B cell (primary cell): ENCODE results near the gene ERVV-1. TPM values are rescaled to one million over a fixed set of nuclear protein-coding genes. Genes with fewer than 3 reads are reported as not detected.

ENCODE experiments used
- ATAC-seq: fragments of 200-7000 bp; cut with Tn5 transposase; one replicate; pipeline ENCODE4 v1.10.0; 2021; ENCODE audit warnings: low read depth, mild to moderate bottlenecking, moderate number of reproducible peaks, moderate library complexity
- CTCF ChIA-PET: fragments of 350-600 bp; sonication (Branson Sonifier 250); formaldehyde crosslinking; loops from one replicate; lab custom pipeline; 2021; ENCODE audit warnings: antibody characterized with exemption, inconsistent platforms; lab: Charles Lee
- POLR2A ChIA-PET: fragments of 350-600 bp; sonication (Branson Sonifier 250); formaldehyde crosslinking; loops from one replicate; lab custom pipeline; 2021; ENCODE audit warnings: antibody characterized with exemption; lab: Charles Lee
- DNase-seq: peaks from one replicate; pipeline ENCODE4 v3.0.0; 2013
- H2AFZ ChIP-seq: 2 replicates; pipeline ENCODE4 v1.6.1; 2012; ENCODE audit warnings: mild to moderate bottlenecking, low read depth, low read length; ENCODE audit not compliant: insufficient read depth, poor library complexity, severe bottlenecking
- H3K27ac ChIP-seq, 2 donors: 1 replicate in 1 of 2; 2 replicates in 1 of 2; pipeline ENCODE4 v1.5.1; 2012 to 2013; ENCODE audit warnings: low read length in 2 of 2, mild to moderate bottlenecking in 2 of 2, moderate library complexity in 1 of 2
- H3K27me3 ChIP-seq, 4 experiments: fragments of 200-600 bp in 1 of 4; sonication (generic) in 1 of 4; replicated peaks in 1 of 4; 1 replicate in 2 of 4; 2 replicates in 2 of 4; pipeline versions ENCODE4 v1.6.1 to v1.7.0; 2013 to 2016; ENCODE audit warnings: low read length in 3 of 4, mild to moderate bottlenecking in 2 of 4, mixed read lengths in 1 of 4, moderate library complexity in 1 of 4; ENCODE audit not compliant: insufficient read depth in 4 of 4, control insufficient read depth in 3 of 4; ENCODE audit errors: control extremely low read depth in 1 of 4
- H3K36me3 ChIP-seq, 2 experiments: replicated peaks in 1 of 2; 1 replicate in 1 of 2; 2 replicates in 1 of 2; pipeline versions ENCODE4 v1.6.1 to v1.7.1; 2013; ENCODE audit warnings: low read length in 1 of 2; ENCODE audit not compliant: insufficient read depth in 2 of 2, control insufficient read depth in 1 of 2; ENCODE audit errors: control extremely low read depth in 1 of 2, extremely low read depth in 1 of 2
- H3K4me1 ChIP-seq, 2 donors: fragments of 200-600 bp in 1 of 2; sonication (generic) in 1 of 2; 1 replicate in 1 of 2; 2 replicates in 1 of 2; pipeline versions ENCODE4 v1.5.1 to v1.6.1; 2013 to 2017; ENCODE audit warnings: low read length in 2 of 2; ENCODE audit not compliant: control insufficient read depth in 2 of 2, insufficient read depth in 2 of 2
- H3K4me2 ChIP-seq: replicated peaks from 2 replicates; pipeline ENCODE3; 2012; ENCODE audit warnings: mild to moderate bottlenecking, low read depth, low read length; ENCODE audit not compliant: poor library complexity, severe bottlenecking
- H3K4me3 ChIP-seq, 5 experiments: fragments of 200-600 bp in 1 of 5; sonication (generic) in 1 of 5; 1 replicate in 3 of 5; 2 replicates in 2 of 5; pipeline versions ENCODE4 v1.5.1 to v1.7.0; 2011 to 2016; ENCODE audit warnings: low read length in 4 of 5, mild to moderate bottlenecking in 4 of 5, low read depth in 2 of 5, control low read depth in 1 of 5, moderate library complexity in 1 of 5; ENCODE audit not compliant: insufficient read depth in 1 of 5; ENCODE audit errors: control extremely low read depth in 1 of 5, extremely low read depth in 1 of 5
- H3K79me2 ChIP-seq: fragments of 200-600 bp; sonication (generic); one replicate; pipeline ENCODE4 v1.6.0; 2016; ENCODE audit warnings: low read length; ENCODE audit not compliant: control insufficient read depth, insufficient read depth
- H3K9ac ChIP-seq: fragments of 200-600 bp; sonication (generic); 2 replicates; pipeline ENCODE4 v1.6.1; 2017; ENCODE audit warnings: mild to moderate bottlenecking, low read length, moderate library complexity
- H3K9me3 ChIP-seq, 3 donors: one replicate each; pipeline versions ENCODE4 v1.6.1 to v1.7.1; 2013; ENCODE audit warnings: low read length in 2 of 3; ENCODE audit not compliant: control insufficient read depth in 2 of 3, insufficient read depth in 1 of 3; ENCODE audit errors: control extremely low read depth in 1 of 3
- H4K20me1 ChIP-seq: 2 replicates; pipeline ENCODE4 v1.6.0; 2012; ENCODE audit warnings: mild to moderate bottlenecking, low read length; ENCODE audit not compliant: insufficient read depth, control insufficient read depth, poor library complexity, severe bottlenecking
- H3K27ac Mint-ChIP-seq: one replicate; pipeline ENCODE4 v1.8.0; 2021; ENCODE audit warnings: mixed read lengths
- H3K27me3 Mint-ChIP-seq: one replicate; pipeline ENCODE4 v1.8.0; 2021; ENCODE audit warnings: mixed read lengths
- H3K4me1 Mint-ChIP-seq: one replicate; pipeline ENCODE4 v1.8.0; 2021; ENCODE audit warnings: mixed read lengths
- H3K4me3 Mint-ChIP-seq: one replicate; pipeline ENCODE4 v1.8.0; 2021; ENCODE audit warnings: mixed read lengths
- H3K9me3 Mint-ChIP-seq: one replicate; pipeline ENCODE4 v1.8.0; 2022; ENCODE audit warnings: mixed read lengths; ENCODE audit not compliant: insufficient read depth
- EZH2 ChIP-seq: IDR thresholded peaks from 2 replicates; pipeline ENCODE4 v1.6.1; 2012; ENCODE audit warnings: borderline replicate concordance, low read depth, mild to moderate bottlenecking, moderate library complexity, low read length; ENCODE audit not compliant: insufficient read depth, poor library complexity, severe bottlenecking
- WGBS: methylation state at CpG from one replicate; pipeline ENCODE4 v1.1.5; 2013; ENCODE audit warnings: missing lambda C conversion rate; ENCODE audit not compliant: insufficient coverage; 5-methylcytosine and 5-hydroxymethylcytosine counted together
- intact Hi-C: fragments of 100-400 bp; cut with micrococcal nuclease; formaldehyde crosslinking; loops from one replicate; pipeline ENCODE4 v1.10.0; 2022
- polyA plus RNA-seq: library from polyadenylated mRNA; depleted of rRNA; stranded (reverse); fragments of >200 nt; gene quantifications from 2 replicates; pipeline ENCODE4 v1.2.3, GENCODE V29; 2012
- total RNA-seq, 2 donors: library from RNA; stranded (reverse); fragments of 120-200 nt in 1 of 2; gene quantifications; 1 replicate in 1 of 2; 2 replicates in 1 of 2; pipeline versions ENCODE4 v1.2.3 to v1.2.4, GENCODE V29; 2013 to 2022
- TF ChIP-seq, protein P1 (sequence below): fragments of 200-600 bp; IDR thresholded peaks from one replicate; pipeline ENCODE4 v1.8.0; 2022; ENCODE audit warnings: antibody characterized with exemption, mild to moderate bottlenecking

Gene ERVV-1
- total and polyA plus RNA-seq, 2 donors (not counting 1 experiment from before 2014, with no cell fraction given), result 0.49 TPM; not detected in 1

DNA sequence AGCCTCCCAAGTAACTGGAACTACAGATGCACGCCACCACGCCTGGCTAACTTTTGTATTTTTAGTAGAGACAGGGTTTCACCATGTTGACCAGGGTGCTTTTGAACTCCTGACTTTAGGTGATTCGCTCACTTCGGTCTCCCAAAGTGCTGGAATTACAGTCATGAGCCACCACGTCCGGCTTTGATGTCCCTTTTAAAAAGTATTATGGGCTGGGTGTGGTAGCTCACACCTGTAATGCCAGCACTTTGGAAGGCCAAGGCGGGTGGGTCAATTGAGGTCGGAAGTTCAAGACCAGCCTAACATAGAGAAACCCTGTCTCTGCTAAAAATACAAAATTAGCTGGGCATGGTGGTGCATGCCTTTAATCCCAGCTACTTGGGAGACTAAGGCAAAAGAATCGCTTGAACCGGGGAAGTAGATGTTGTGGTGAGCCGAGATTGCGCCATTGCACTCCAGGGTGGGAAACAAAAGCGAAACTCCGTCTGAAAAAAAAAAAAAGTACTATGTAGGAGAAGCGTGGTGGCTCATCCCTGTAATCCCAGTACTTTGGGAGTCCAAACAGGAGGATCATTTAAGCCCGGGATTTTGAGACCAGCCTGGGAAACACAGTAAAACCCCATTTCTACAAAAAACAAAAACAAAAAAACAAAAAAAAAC is 22.8 kb upstream of the ERVV-1 start:
- H3K27me3 Mint-ChIP-seq, result peaks cover 7% of the 10 kb centered on the region
- H3K27ac Mint-ChIP-seq, result no peak overlapping the region
- DNase-seq, result no peak
- TF ChIP-seq, protein P1, sequence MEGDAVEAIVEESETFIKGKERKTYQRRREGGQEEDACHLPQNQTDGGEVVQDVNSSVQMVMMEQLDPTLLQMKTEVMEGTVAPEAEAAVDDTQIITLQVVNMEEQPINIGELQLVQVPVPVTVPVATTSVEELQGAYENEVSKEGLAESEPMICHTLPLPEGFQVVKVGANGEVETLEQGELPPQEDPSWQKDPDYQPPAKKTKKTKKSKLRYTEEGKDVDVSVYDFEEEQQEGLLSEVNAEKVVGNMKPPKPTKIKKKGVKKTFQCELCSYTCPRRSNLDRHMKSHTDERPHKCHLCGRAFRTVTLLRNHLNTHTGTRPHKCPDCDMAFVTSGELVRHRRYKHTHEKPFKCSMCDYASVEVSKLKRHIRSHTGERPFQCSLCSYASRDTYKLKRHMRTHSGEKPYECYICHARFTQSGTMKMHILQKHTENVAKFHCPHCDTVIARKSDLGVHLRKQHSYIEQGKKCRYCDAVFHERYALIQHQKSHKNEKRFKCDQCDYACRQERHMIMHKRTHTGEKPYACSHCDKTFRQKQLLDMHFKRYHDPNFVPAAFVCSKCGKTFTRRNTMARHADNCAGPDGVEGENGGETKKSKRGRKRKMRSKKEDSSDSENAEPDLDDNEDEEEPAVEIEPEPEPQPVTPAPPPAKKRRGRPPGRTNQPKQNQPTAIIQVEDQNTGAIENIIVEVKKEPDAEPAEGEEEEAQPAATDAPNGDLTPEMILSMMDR, result no peak
- TF ChIP-seq EZH2, result no peak
- 98% methylated on average over 12 of the region's 16 CpGs for WGBS
- no peak overlapping the region for H3K27ac ChIP-seq
- no peak overlapping the region for H3K4me3 Mint-ChIP-seq
- H3K79me2 ChIP-seq, result no peaks in the 10 kb centered on the region
- H3K9me3 ChIP-seq, result peaks cover 0 to 56% (median 0%) of the 10 kb centered on the region in 3 donors
- H3K36me3 ChIP-seq, result no peaks in the 10 kb centered on the region
- peaks cover 11% of the 10 kb centered on the region for H3K9me3 Mint-ChIP-seq
- ChIA-PET POLR2A (no interaction called here), CTCF (interaction anchor here (0.6 kb wide), 1 partner anchor 85 kb away, joined by 3 read pairs; no protein-coding TSS in a partner anchor)
- H2AFZ ChIP-seq, result no peak overlapping the region
- peaks cover 14% of the 10 kb centered on the region for H3K4me1 Mint-ChIP-seq
- intact Hi-C loops, result loop anchor here (10.0 kb wide), 1 partner anchor 204 kb away; the partner anchor contains the start of gene ZNF665
- no peak overlapping the region for H3K9ac ChIP-seq
- no peak for ATAC-seq
- H3K4me2 ChIP-seq, result no peak overlapping the region
- no peak overlapping the region for H3K4me3 ChIP-seq
- H4K20me1 ChIP-seq, result no peaks in the 10 kb centered on the region
- H3K27me3 ChIP-seq, result peaks cover 0 to 10% (median 1%) of the 10 kb centered on the region in 4 experiments
- peaks cover 8 to 14% of the 10 kb centered on the region in 2 donors for H3K4me1 ChIP-seq

DNA sequence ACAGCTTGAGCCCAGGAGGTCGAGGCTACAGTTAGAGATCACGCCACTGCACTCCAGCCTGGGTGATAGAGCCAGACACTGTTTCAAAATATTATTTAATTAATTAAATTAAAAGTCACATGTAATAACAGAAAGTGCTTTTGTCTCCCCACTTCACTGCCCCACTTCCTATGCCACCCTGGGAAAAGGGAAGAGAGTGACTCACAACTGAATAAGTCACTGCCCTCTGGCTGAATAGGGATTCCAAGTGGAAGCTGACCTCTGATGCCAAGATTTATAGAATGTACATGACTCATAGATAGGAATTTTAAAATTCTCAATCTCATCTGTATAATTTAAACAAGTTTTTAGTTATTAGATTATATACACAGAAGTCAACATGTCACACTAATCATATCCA is 22.2 kb upstream of the ERVV-1 start:
- no peaks in the 10 kb centered on the region for H3K79me2 ChIP-seq
- H3K9me3 ChIP-seq, result peaks cover 0 to 58% (median 0%) of the 10 kb centered on the region in 3 donors
- no peak overlapping the region for H3K4me2 ChIP-seq
- intact Hi-C loops, result loop anchor here (10.0 kb wide), 1 partner anchor 203 kb away; the partner anchor contains the start of gene ZNF665
- H3K36me3 ChIP-seq, result no peaks in the 10 kb centered on the region
- no peak overlapping the region for H3K27ac ChIP-seq
- Mint-ChIP-seq H3K27ac (no peak overlapping the region), H3K27me3 (peaks cover 7% of the 10 kb centered on the region), H3K4me1 (peaks cover 14% of the 10 kb centered on the region), H3K4me3 (peak overlapping the region; percentile 23), H3K9me3 (peaks cover 11% of the 10 kb centered on the region)
- no peak for DNase-seq
- no peak for ATAC-seq
- ChIA-PET CTCF (interaction anchor here (0.6 kb wide), 1 partner anchor 84 kb away, joined by 3 read pairs; no protein-coding TSS in a partner anchor), POLR2A (no interaction called here)
- no peak overlapping the region for H3K4me3 ChIP-seq
- WGBS, result no CpG with 5 or more reads among the region's 2 CpGs
- H3K9ac ChIP-seq, result no peak overlapping the region
- TF ChIP-seq, protein P1, result no peak
- TF ChIP-seq EZH2, result no peak
- no peak overlapping the region for H2AFZ ChIP-seq
- peaks cover 8 to 14% of the 10 kb centered on the region in 2 donors for H3K4me1 ChIP-seq
- peaks cover 0 to 10% (median 1%) of the 10 kb centered on the region in 4 experiments for H3K27me3 ChIP-seq
- H4K20me1 ChIP-seq, result no peaks in the 10 kb centered on the region
